Type B pancreatic cell (in vitro differentiated cells): ENCODE measurements around the gene CRYBA1. TPM values are rescaled to one million over a fixed set of nuclear protein-coding genes. Genes with fewer than 3 reads are reported as not detected.

Experiments
- DNase-seq: peaks from one replicate; pipeline ENCODE4 v3.0.0; 2021; ENCODE audit warnings: mixed read lengths; ENCODE audit not compliant: unreplicated experiment; ENCODE audit errors: extremely low spot score
- H3K27ac Mint-ChIP-seq: 2 replicates; pipeline ENCODE4 v1.8.0; 2021; ENCODE audit warnings: mild to moderate bottlenecking, mixed read lengths
- H3K27me3 Mint-ChIP-seq: 2 replicates; pipeline ENCODE4 v1.8.0; 2021; ENCODE audit warnings: mixed read lengths
- H3K36me3 Mint-ChIP-seq: 2 replicates; pipeline ENCODE4 v1.8.0; 2021; ENCODE audit warnings: mixed read lengths
- H3K4me1 Mint-ChIP-seq: one replicate; pipeline ENCODE4 v1.8.0; 2021; ENCODE audit warnings: mixed read lengths; ENCODE audit not compliant: unreplicated experiment
- H3K4me3 Mint-ChIP-seq: 2 replicates; pipeline ENCODE4 v1.8.0; 2021; ENCODE audit warnings: mild to moderate bottlenecking, mixed read lengths
- H3K9me3 Mint-ChIP-seq: 2 replicates; pipeline ENCODE4 v1.8.0; 2021; ENCODE audit warnings: mixed read lengths
- total RNA-seq: library from RNA; stranded (reverse); gene quantifications from 2 replicates; pipeline ENCODE4 v1.2.1, GENCODE V29; 2021; ENCODE audit warnings: low replicate concordance
- TF ChIP-seq, protein P1 (sequence below): fragments of 200-600 bp; sonication (generic); conservative IDR thresholded peaks from 2 replicates; pipeline ENCODE4 v1.5.0; 2021; ENCODE audit warnings: antibody characterized with exemption, mild to moderate bottlenecking

Gene CRYBA1
- total RNA-seq, 1 donor from 2014 or later: 1.4 TPM

DNA sequence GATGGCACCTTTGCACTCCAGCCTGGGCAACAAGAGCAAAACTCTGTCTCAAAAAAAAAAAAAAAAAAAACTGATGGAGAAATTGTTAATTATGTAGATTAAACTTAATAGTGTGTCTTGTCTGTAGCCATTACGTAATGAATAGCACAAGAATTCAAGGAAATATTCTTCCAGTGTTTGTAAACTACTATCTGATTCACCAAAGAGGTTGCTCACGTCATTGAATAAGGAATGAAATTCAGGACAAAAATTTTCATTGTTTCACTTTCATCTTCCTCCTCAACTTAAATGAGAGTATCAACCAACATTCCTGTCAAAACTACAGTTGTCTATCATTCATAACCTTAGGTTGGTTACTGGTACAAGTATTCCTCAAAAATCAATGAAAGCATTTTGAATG, 35.8 kb upstream of the CRYBA1 start:
- Mint-ChIP-seq H3K27ac (no peak overlapping the region), H3K27me3 (no peaks in the 10 kb centered on the region), H3K4me1 (no peaks in the 10 kb centered on the region), H3K4me3 (no peak overlapping the region), H3K36me3 (no peaks in the 10 kb centered on the region), H3K9me3 (no peaks in the 10 kb centered on the region)
- DNase-seq: no peak
- TF ChIP-seq, protein P1, sequence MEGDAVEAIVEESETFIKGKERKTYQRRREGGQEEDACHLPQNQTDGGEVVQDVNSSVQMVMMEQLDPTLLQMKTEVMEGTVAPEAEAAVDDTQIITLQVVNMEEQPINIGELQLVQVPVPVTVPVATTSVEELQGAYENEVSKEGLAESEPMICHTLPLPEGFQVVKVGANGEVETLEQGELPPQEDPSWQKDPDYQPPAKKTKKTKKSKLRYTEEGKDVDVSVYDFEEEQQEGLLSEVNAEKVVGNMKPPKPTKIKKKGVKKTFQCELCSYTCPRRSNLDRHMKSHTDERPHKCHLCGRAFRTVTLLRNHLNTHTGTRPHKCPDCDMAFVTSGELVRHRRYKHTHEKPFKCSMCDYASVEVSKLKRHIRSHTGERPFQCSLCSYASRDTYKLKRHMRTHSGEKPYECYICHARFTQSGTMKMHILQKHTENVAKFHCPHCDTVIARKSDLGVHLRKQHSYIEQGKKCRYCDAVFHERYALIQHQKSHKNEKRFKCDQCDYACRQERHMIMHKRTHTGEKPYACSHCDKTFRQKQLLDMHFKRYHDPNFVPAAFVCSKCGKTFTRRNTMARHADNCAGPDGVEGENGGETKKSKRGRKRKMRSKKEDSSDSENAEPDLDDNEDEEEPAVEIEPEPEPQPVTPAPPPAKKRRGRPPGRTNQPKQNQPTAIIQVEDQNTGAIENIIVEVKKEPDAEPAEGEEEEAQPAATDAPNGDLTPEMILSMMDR: no peak

DNA sequence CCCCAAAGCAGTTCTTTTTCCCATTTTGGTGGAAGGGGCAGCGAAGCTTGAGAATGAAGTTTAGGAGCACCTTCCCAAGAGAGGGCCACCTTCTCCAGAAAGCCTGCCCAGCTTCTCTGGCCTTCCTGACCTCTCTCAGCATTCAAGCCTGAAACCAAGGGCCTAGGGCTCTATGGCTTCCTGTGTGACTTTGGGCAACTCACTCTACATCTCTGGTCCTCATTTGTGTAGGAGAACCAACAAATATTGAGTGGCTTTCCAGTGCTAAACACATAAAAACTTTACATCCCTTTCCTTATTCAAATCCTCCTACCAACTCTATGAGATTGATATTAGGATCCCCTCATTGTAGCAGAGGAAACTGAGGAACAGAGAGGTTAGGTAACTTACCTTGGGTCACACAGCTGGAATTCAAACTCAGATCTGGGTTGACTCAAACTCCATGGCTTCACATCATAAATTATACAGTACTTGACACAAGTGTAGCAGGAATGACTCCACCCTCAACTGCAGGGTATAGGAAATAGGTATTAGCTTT, 34.5 kb upstream of the CRYBA1 start:
- H3K27me3 Mint-ChIP-seq: no peaks in the 10 kb centered on the region
- TF ChIP-seq, protein P1: no peak
- no peaks in the 10 kb centered on the region for H3K4me1 Mint-ChIP-seq
- no peak for DNase-seq
- H3K9me3 Mint-ChIP-seq: no peaks in the 10 kb centered on the region
- H3K36me3 Mint-ChIP-seq: no peaks in the 10 kb centered on the region
- H3K4me3 Mint-ChIP-seq: no peak overlapping the region
- no peak overlapping the region for H3K27ac Mint-ChIP-seq

DNA sequence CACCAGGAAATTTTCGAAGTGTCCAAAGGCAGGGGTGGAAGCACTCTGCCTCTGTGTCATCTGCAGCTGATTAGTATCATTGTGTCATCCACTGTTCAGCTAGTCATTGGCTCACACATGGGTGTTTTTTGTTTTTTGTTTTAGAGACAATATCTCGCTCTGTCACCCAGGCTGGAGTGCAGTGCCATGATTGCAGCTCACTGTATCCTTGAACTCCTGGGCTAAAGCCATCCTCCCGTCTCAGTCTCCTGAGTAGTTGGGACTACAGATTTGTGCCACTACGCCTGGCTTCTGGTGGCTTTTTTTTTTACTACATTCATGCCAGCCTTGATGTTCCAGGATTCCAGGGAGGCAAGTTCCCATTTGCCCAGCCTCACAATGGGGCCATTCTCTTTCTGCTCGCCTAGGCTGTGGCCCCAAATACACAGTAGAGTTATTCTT, 34.0 kb upstream of the CRYBA1 start:
- no peak overlapping the region for H3K4me3 Mint-ChIP-seq
- no peaks in the 10 kb centered on the region for H3K27me3 Mint-ChIP-seq
- H3K36me3 Mint-ChIP-seq: no peaks in the 10 kb centered on the region
- TF ChIP-seq, protein P1: no peak
- no peaks in the 10 kb centered on the region for H3K4me1 Mint-ChIP-seq
- no peak overlapping the region for H3K27ac Mint-ChIP-seq
- H3K9me3 Mint-ChIP-seq: no peaks in the 10 kb centered on the region
- no peak for DNase-seq

DNA sequence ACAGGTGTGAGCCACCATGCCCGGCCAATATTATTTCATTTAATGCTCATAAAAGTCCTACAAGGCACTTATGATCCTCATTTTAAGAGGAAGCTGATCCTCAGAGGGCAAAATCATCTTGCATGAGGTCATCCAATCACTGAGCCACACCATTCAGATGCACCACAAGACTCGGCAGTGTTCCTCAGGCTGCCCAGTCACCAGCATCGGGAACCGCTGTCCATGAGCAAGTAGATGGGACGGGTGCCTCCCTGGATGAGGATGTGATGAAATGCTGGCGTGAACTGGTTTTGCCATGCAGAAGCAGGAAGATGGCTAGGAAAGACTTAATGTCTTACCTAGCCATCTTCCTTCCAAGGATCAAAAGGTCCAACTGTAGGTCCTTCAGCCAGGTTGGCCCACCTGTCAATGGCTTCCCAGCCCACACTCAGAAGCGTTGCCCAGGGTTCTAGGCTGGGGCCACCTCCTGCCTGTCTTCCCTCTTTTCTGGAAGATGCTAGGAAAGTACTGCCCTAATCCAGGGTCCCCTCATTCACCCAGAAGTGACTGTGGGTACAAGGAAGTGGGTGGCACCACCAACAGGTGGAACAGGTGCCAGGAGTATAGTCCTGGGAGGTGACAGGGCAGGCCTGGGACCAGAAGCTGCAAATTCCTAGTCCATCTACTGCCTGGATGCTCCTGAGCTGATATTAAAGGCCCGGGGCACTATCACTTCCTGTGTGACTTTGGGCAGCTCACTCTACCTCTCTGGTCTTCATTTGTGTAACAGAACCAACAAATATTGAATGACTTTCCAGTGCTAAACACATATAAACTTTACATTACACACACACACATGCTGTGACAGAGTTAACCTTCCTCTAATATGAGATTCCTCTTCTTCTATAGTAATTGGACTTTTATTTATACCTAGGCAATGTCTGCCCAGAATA, 32.2 kb upstream of the CRYBA1 start:
- DNase-seq: no peak
- no peaks in the 10 kb centered on the region for H3K36me3 Mint-ChIP-seq
- H3K9me3 Mint-ChIP-seq: no peaks in the 10 kb centered on the region
- no peak overlapping the region for H3K4me3 Mint-ChIP-seq
- no peaks in the 10 kb centered on the region for H3K27me3 Mint-ChIP-seq
- peaks cover 5% of the 10 kb centered on the region for H3K4me1 Mint-ChIP-seq
- TF ChIP-seq, protein P1: no peak
- H3K27ac Mint-ChIP-seq: no peak overlapping the region

DNA sequence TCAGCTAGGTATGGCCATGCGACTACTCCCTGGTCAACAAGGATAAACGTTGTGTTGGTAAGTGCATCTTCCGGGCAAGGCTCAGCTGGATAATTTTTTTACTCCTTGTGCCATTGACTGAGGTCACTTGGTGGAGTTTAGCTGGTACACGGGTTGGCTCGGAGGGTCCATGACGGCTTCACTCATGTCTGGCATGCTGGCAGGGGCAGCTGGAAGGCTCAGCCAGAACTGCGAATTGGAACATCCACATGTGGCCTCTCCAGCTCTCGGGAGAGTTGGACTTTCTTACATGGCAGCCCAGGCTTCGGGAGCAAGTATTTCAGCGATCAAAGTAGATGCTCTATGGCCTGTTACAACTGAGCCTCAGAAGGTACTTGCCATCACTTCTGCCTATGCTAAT, 31.5 kb upstream of the CRYBA1 start:
- TF ChIP-seq, protein P1: no peak
- Mint-ChIP-seq H3K9me3 (no peaks in the 10 kb centered on the region), H3K4me1 (peaks cover 8% of the 10 kb centered on the region), H3K36me3 (no peaks in the 10 kb centered on the region), H3K27me3 (no peaks in the 10 kb centered on the region), H3K4me3 (no peak overlapping the region), H3K27ac (no peak overlapping the region)
- DNase-seq: no peak
